K562 (cell line): Measurements from ENCODE around the gene SNPH. TPM values are rescaled to one million over a fixed set of nuclear protein-coding genes. Genes with fewer than 3 reads are reported as not detected.

ENCODE experiments used
- ARHGAP35 ChIP-seq: fragments of 450-650 bp; IDR thresholded peaks from 2 replicates; pipeline ENCODE4 v1.6.1; 2018; ENCODE audit not compliant: partially characterized antibody
- ATF7 ChIP-seq: fragments of 450-650 bp; IDR thresholded peaks from 2 replicates; pipeline ENCODE4 v1.7.1; 2014; ENCODE audit warnings: mild to moderate bottlenecking, moderate library complexity
- BCOR ChIP-seq: fragments of 450-650 bp; IDR thresholded peaks from 2 replicates; pipeline ENCODE4 v1.6.1; 2016
- BMI1 ChIP-seq: fragments of 150-350 bp; IDR thresholded peaks from 2 replicates; pipeline ENCODE4 v1.6.1; 2014; ENCODE audit warnings: low read length
- CBFB ChIP-seq: sonication (generic); formaldehyde crosslinking; IDR thresholded peaks from 2 replicates; pipeline ENCODE4 v1.4.0; 2020; ENCODE audit warnings: mild to moderate bottlenecking, missing genetic modification reagents
- CREM ChIP-seq: IDR thresholded peaks from 2 replicates; pipeline ENCODE4 v1.6.1; 2014; ENCODE audit warnings: antibody characterized with exemption, low read depth
- ERF ChIP-seq: fragments of 450-650 bp; formaldehyde crosslinking; IDR thresholded peaks from 2 replicates; pipeline ENCODE4 v1.4.0; 2020; ENCODE audit warnings: mild to moderate bottlenecking, mixed read lengths
- ETV5 ChIP-seq: sonication (generic); formaldehyde crosslinking; IDR thresholded peaks from 2 replicates; pipeline ENCODE4 v1.4.0; 2020; ENCODE audit warnings: low read depth, mild to moderate bottlenecking, missing genetic modification reagents
- HDAC2 ChIP-seq: fragments of 450-650 bp; IDR thresholded peaks from 2 replicates; pipeline ENCODE4 v1.6.1; 2016; ENCODE audit warnings: mild to moderate bottlenecking
- HDAC6 ChIP-seq: IDR thresholded peaks from 2 replicates; pipeline ENCODE4 v1.6.1; 2012; ENCODE audit warnings: low read depth, mild to moderate bottlenecking, control low read depth, inconsistent platforms, low read length, moderate library complexity
- JUND ChIP-seq, 2 experiments: IDR thresholded peaks; 2 replicates in 1 of 2; 3 replicates in 1 of 2; pipeline ENCODE4 v1.6.1; 2011; ENCODE audit warnings: borderline replicate concordance in 2 of 2, low read depth in 2 of 2, low read length in 2 of 2, improper control_type of control experiment in 1 of 2, missing biosample characterization in 1 of 2, missing genetic modification characterization in 1 of 2, missing genetic modification reagents in 1 of 2
- PCBP2 ChIP-seq: fragments of 200-400 bp; formaldehyde crosslinking; IDR thresholded peaks from 2 replicates; pipeline ENCODE4 v1.6.1; 2018; ENCODE audit warnings: low read length, low read depth, mild to moderate bottlenecking, moderate library complexity; ENCODE audit not compliant: poor library complexity, severe bottlenecking
- PHB ChIP-seq: fragments of 250-450 bp; sonication (Bioruptor Pico); IDR thresholded peaks from 2 replicates; pipeline ENCODE4 v1.5.0; 2021
- POLR3A ChIP-seq: IDR thresholded peaks from 2 replicates; pipeline ENCODE4 v1.6.1; 2011; ENCODE audit warnings: borderline replicate concordance, mild to moderate bottlenecking, moderate library complexity; ENCODE audit not compliant: insufficient read length, insufficient read depth; ENCODE audit errors: extremely low read depth
- PPARD ChIP-seq: fragments of 250-450 bp; sonication (Bioruptor Pico); IDR thresholded peaks from 2 replicates; pipeline ENCODE4 v1.8.0; 2022; ENCODE audit warnings: inconsistent platforms, mild to moderate bottlenecking, moderate library complexity
- SIRT6 ChIP-seq: IDR thresholded peaks from one replicate; pipeline ENCODE4 v1.6.1; 2012; ENCODE audit warnings: low read depth, mild to moderate bottlenecking, control low read depth, inconsistent platforms, low read length, moderate library complexity
- TCF3 ChIP-seq: sonication (generic); formaldehyde crosslinking; IDR thresholded peaks from 2 replicates; pipeline ENCODE4 v1.4.0; 2020; ENCODE audit warnings: mild to moderate bottlenecking, missing genetic modification reagents
- WHSC1 ChIP-seq: IDR thresholded peaks from one replicate; pipeline ENCODE4 v1.6.1; 2012; ENCODE audit warnings: low read length, control low read depth, inconsistent platforms
- ZFP36 ChIP-seq: fragments of 150-350 bp; IDR thresholded peaks from 2 replicates; pipeline ENCODE4 v1.6.1; 2018; ENCODE audit warnings: low read length, low read depth; ENCODE audit not compliant: partially characterized antibody
- ZNF124 ChIP-seq: sonication (generic); formaldehyde crosslinking; IDR thresholded peaks from 2 replicates; pipeline ENCODE4 v1.8.1; 2022; ENCODE audit warnings: missing genetic modification reagents
- ZNF224 ChIP-seq: sonication (generic); formaldehyde crosslinking; IDR thresholded peaks from 2 replicates; pipeline ENCODE4 v1.8.0; 2022; ENCODE audit warnings: mild to moderate bottlenecking, missing genetic modification reagents
- ZNF586 ChIP-seq: fragments of 450-650 bp; formaldehyde crosslinking; conservative IDR thresholded peaks from 2 replicates; pipeline ENCODE4 v1.4.0; 2020; ENCODE audit warnings: mild to moderate bottlenecking, moderate library complexity
- polyA plus RNA-seq, 8 experiments: library from polyadenylated mRNA; depleted of rRNA in 4 of 8; stranded (reverse) in 5 of 8; unstranded in 3 of 8; fragments of >200 nt; fragmentation: Nextera tagmentation in 2 of 8; fragmentation: Illumina TruSeq in 1 of 8; extraction: Ambion mirVana in 2 of 8; extraction: Trizol in 1 of 8; gene quantifications; 2 replicates each; pipeline versions ENCODE4 v1.2.1 to v1.2.3, GENCODE V29; 2011 to 2014; ENCODE audit warnings: inconsistent platforms in 1 of 8, missing spikeins in 1 of 8
- total RNA-seq, 7 experiments: library from RNA; depleted of rRNA in 6 of 7; stranded (reverse); fragments of >200 nt in 6 of 7; fragmentation: Illumina TruSeq in 2 of 7; extraction: Trizol in 2 of 7; gene quantifications; 2 replicates each; pipeline versions ENCODE4 v1.2.1 to v1.2.3, GENCODE V29; 2011 to 2021; ENCODE audit warnings: low replicate concordance in 1 of 7
- TF ChIP-seq, protein P1 (sequence below): sonication (generic); formaldehyde crosslinking; IDR thresholded peaks from 2 replicates; pipeline ENCODE4 v1.4.0; 2020; ENCODE audit warnings: mild to moderate bottlenecking, missing genetic modification reagents
- TF ChIP-seq, protein P2 (sequence below): sonication (generic); formaldehyde crosslinking; IDR thresholded peaks from 2 replicates; pipeline ENCODE4 v1.9.0; 2022; ENCODE audit warnings: mild to moderate bottlenecking, missing genetic modification reagents

Gene SNPH
- total and polyA plus RNA-seq, 9 of the 15 experiments (the other 6 are each of a cell fraction or from before 2014, with no cell fraction given) = 0.03 to 4.2 (median 1.4) TPM

DNA sequence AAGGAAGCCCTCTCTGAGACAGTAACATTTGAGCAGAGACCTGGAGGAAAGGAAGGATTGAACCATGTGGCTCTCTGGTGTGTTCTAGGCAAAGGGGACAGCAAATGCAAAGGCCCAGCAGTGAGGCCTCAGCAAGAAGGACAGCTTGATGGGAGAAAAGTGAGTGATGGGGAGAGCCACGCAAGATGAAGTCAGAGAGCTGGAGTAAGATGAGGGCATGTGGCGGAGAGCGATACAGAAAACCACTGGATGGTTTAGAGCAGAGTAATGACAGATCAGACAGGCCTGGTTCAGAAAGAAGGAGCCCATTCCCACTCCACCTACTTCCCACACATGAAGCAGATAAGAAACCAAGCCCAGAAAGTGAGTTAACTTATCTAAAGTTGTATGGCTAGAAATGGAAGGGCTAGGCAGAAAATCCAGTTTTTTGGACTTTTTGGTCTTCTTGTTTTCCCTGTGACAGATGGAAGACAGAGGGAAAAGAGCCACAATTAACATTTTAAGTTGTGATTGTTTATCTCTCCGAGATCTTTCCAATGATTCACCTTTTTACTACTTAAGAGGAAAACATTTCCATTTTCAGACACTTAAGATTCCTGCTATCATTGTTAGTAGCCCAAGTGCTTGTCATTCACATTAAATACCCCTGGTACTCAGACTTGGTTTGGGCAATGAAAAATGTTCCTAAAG, 723 bp upstream of the SNPH start (continued):
- TF ChIP-seq, protein P1, sequence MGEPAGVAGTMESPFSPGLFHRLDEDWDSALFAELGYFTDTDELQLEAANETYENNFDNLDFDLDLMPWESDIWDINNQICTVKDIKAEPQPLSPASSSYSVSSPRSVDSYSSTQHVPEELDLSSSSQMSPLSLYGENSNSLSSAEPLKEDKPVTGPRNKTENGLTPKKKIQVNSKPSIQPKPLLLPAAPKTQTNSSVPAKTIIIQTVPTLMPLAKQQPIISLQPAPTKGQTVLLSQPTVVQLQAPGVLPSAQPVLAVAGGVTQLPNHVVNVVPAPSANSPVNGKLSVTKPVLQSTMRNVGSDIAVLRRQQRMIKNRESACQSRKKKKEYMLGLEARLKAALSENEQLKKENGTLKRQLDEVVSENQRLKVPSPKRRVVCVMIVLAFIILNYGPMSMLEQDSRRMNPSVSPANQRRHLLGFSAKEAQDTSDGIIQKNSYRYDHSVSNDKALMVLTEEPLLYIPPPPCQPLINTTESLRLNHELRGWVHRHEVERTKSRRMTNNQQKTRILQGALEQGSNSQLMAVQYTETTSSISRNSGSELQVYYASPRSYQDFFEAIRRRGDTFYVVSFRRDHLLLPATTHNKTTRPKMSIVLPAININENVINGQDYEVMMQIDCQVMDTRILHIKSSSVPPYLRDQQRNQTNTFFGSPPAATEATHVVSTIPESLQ (CRISPR knock-in tag) = 0 out of 2 replicates have a peak, but pooled peaks have one; percentile 24
- TF ChIP-seq PHB (CRISPR knock-in tag) (no peak), ERF (CRISPR knock-in tag) (no peak), ATF7 (no peak), ZFP36 (no peak), BMI1 (no peak), PCBP2 (no peak), BCOR (no peak), CBFB (CRISPR knock-in tag) (no peak), HDAC2 (0 out of 2 replicates have a peak, but pooled peaks have one; percentile 13), ARHGAP35 (no peak), ZNF586 (CRISPR knock-in tag) (no peak), ZNF124 (CRISPR knock-in tag) (no peak), ZNF224 (no peak), POLR3A (no peak), JUND (IDR thresholded peaks at IDR 0.05; ENCODE audit: borderline replicate concordance, low read depth, low read length) (no peak), JUND (tag; IDR thresholded peaks at IDR 0.05; ENCODE audit: borderline replicate concordance, low read depth, low read length) (peak; percentile 17; the same call in 1 of the 3 replicates), TCF3 (CRISPR knock-in tag) (peak; percentile 91), ETV5 (CRISPR knock-in tag) (peak; percentile 47; the same call in 1 of the 2 replicates), HDAC6 (no peak), SIRT6 (no peak), CREM (peak; percentile 31), PPARD (CRISPR knock-in tag) (no peak), WHSC1 (no peak)
- TF ChIP-seq, protein P2, sequence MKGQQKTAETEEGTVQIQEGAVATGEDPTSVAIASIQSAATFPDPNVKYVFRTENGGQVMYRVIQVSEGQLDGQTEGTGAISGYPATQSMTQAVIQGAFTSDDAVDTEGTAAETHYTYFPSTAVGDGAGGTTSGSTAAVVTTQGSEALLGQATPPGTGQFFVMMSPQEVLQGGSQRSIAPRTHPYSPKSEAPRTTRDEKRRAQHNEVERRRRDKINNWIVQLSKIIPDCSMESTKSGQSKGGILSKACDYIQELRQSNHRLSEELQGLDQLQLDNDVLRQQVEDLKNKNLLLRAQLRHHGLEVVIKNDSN (CRISPR knock-in tag) = no peak
